NCI-H2107 (cell line): Measurements from ENCODE around the gene CBX8.

Experiments used
- DNase-seq: peaks from one replicate; lab custom pipeline; 2025; lab: John Stamatoyannopoulos, UW

CBX8 gene

DNA sequence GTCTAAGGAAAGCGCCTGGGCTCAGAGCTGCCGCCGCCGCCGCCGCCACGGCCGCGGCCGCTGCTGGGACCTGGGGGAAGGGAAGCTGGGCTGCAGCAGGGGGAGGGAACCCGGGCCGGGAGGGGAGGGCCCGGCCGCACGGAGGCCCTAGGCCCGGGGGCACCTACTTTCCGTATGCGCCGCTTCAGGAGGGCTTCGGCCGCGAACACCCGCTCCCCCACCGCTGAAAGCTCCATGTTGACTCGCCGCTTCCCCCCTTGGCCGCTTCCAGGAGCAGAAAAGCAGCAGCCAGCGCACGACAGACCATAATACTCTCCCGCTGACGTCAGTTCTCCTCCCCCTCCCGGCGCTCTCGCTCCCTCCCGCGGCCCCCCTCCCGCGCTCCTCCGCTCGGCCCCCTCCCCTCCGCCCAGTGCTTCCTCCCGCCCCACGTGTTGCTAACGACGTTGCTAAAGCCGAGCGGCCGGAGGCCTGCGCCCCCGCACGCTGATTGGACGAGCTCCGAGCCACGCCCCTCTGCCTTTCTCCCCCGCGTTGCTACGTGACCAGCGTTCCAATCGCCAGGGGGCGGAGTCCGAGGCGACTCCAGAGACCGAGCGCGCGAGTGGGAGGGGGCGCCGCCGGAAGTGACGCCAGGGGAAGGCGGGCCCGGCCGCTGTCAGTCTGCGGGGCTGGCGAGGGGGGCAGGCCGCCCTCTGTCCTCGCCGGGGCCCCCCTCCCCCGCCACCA lies at the start of gene CBX8:
TSS of gene CBX8 (minus strand) at position 315 of the 729 bp plus-strand sequence. CDS start at position 236, 79 bp downstream.
- DNase-seq, result peak; percentile 98

DNA sequence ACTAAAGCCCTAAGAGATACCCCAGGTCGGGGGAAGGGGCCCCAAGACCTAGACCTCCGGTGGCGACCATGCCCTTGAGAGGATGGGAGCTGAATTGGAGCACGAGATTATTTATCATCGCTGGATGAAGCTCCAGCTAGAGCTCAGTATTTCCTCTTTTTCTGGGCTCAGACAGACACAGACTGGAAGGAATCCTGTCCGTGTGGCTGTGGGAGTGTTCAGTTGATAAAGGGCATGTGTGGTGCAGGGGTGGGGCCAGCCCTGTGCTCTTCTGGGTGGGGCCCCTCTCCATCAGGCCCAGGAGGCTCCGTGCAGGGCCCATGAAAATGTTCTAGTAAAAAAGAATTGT lies 48.7 kb upstream of the CBX8 start:
- no peak for DNase-seq

DNA sequence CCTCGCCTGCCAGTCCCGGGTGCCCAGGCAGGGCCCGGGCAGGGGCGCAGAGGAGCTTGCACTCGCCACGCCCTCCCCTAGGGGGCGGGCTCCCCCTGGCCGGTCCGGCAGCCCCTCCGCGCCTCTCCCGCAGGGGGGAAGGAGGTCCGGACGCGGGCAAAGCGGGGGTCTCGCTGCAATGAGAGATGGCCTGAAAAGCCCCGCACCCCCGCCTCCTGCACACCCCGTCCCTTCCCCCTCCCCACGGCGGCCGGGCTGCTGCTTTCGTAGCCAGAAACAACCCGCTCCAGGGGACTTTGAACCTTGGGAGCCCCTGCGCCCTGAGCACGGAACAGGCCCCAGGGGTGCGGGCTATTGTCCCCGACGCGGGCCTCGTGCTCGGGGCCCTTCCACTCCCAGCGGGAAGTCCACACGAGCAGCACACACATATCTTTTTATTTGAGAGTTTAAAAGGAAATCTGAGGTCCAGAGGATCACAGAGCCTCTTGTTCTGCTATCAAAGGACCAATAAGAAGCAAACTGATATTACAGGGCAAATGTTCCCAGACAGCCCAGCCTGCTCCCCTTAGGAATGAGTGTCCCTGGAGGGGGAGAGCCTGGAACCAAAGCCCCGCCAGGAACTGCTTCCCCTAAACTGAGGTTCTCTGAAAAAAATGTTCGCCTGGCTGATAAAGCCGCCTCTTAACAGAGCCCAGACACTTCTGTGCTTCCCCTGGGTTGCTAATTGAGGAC lies 48.2 kb upstream of the CBX8 start:
- no peak for DNase-seq

DNA sequence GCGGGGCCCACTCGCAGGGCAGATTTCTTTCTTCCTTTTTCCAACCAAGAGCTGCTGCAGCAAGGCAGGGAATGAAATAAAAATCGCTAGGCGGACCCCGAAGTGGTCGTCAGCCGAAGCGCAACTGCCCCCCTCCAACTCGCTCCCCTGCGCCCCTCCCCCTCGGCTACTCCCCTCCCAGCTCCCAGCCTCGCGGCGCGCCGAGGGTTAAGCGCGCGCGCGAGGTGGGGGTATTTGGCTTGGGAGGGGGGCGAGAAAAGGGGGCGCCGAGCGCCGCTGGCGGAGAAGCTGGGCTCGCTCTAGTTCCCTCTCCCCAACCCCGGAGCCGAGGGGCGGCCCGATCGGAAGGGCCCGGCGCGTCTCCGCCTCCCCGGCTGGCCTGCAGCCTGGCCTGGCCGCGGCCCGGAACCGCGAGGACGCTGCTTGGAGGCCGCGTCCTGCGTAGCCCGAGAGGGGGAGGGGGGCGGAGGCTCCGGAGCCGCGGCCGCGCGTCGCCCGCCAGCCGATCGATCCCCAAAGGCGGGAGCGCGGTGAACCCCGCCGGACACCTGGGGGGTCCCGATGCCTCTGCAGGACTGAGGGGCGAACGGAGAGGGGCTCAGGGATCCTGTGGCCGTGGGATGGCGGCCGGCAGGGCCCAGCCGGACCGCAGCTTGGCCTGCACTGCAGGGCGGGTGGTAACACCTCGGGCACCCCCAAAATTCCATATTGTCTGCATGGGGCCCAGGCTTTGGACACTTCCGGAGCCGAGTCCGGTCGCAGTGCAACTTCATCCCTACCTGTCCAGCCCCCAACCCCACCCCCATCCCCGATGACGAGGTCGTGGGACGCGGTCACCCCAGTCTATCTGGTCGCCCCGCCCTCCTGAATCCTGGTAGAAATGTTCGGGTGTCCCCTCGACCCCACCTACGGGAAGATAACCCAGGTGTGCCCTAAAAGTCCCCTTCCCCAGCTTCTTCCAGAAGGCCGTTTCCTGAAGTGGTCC lies 47.2 kb upstream of the CBX8 start:
- DNase-seq, result no peak

DNA sequence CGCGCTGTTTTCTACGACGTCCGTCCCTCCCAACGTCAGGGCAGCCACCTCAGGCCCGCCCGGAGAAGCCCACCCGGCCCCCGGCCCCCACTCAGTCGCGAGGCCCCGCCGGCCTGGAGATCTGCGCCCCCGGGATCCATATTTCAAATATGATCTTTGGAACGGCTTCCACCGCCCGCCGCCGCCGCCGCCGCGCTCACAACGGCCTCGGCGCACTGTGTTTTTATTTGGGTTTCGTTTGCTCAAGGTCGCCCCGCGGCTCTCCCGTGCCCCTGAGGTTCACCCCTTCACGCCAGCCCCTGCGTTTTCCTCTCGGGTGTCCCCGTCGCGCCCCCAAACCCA lies 46.6 kb upstream of the CBX8 start:
- DNase-seq, result no peak

DNA sequence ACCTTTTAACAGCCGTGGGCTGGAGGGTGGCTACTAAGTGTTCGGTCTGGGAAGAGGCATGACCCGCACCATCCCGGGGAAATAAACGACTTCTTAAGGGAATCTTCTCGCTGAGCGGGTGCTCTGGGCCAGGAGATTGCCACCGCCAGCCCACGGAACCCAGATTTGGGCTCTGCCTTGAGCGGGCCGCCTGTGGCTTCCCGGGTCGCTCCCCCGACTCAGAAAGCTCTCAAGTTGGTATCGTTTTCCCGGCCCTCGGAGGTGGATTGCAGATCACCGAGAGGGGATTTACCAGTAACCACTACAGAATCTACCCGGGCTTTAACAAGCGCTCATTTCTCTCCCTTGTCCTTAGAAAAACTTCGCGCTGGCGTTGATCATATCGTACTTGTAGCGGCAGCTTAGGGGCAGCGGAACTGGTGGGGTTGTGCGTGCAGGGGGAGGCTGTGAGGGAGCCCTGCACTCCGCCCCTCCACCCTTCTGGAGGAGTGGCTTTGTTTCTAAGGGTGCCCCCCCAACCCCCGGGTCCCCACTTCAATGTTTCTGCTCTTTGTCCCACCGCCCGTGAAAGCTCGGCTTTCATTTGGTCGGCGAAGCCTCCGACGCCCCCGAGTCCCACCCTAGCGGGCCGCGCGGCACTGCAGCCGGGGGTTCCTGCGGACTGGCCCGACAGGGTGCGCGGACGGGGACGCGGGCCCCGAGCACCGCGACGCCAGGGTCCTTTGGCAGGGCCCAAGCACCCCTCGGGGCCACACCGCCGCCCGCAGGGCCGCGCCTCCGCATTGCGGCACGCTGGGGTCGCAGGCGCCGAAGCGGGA lies 46.0 kb upstream of the CBX8 start:
- no peak for DNase-seq

DNA sequence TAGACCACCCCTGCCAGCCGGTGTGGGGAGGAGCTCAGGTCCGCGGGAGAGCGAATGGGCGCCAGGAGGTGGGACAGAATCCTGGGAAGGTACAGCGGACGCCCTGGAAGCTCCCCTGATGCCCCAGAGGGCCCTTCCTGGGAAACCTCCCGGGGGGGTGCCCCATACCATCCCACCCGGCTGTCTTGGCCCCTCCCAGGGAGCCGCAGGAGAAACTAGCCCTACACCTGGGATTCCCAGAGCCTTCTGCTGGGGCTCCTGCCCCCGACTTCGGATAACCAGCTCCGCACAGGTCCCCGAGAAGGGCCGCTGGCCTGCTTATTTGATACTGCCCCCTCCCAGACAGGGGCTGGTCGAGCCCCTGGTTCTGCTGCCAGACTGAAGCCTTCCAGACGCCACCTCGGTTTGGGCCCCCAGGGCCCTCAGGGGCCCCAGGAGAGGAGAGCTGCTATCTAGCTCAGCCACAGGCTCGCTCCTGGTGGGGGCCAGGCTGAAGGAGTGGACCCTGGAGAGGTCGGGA lies 45.3 kb upstream of the CBX8 start:
- no peak for DNase-seq

DNA sequence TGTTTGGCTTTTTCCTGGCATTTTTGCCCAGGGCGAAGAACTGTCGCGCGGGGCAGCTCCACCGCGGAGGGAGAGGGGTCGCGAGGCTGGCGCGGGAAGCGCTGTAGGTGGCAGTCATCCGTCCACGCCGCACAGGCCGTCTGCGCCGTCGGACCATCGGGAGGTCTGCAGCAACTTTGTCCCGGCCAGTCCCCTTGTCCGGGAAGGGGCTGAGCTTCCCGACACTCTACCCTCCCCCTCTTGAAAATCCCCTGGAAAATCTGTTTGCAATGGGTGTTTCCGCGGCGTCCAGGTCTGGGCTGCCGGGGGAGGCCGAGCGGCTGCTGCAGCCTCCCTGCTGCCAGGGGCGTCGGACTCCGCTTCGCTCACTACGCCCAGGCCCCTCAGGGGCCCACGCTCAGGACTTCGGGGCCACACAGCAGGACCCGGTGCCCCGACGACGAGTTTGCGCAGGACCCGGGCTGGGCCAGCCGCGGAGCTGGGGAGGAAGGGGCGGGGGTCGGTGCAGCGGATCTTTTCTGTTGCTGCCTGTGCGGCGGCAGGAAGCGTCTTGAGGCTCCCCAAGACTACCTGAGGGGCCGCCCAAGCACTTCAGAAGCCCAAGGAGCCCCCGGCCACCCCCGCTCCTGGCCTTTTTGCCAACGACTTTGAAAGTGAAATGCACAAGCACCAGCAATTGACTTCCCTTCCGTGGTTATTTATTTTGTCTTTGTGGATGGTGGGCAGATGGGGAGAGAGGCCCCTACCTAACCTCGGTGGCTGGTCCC lies 44.7 kb upstream of the CBX8 start:
- DNase-seq, result no peak

DNA sequence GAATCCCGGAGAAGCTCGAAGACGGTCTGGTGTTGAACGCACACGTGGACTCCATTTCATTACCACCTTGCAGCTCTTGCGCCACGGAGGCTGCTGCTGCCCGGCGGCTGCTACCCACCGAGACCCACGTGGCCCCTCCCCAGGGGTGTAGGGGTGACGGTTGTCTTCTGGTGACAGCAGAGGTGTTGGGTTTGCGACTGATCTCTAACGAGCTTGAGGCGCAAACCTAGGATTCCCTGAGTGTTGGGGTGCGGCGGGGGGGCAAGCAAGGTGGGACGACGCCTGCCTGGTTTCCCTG lies 44.1 kb upstream of the CBX8 start:
- DNase-seq, result no peak

DNA sequence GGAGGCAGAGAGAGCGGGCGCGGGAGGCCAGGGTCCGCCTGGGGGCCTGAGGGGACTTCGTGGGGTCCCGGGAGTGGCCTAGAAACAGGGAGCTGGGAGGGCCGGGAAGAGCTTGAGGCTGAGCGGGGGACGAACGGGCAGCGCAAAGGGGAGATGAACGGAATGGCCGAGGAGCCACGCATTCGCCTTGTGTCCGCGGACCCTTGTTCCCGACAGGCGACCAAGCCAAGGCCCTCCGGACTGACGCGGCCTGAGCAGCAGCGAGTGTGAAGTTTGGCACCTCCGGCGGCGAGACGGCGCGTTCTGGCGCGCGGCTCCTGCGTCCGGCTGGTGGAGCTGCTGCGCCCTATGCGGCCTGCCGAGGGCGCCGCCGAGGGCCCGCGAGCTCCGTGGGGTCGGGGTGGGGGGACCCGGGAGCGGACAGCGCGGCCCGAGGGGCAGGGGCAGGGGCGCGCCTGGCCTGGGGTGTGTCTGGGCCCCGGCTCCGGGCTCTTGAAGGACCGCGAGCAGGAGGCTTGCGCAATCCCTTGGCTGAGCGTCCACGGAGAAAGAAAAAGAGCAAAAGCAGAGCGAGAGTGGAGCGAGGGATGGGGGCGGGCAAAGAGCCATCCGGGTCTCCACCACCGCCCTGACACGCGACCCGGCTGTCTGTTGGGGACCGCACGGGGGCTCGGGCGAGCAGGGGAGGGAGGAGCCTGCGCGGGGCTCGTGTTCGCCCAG lies 43.6 kb upstream of the CBX8 start:
- no peak for DNase-seq

DNA sequence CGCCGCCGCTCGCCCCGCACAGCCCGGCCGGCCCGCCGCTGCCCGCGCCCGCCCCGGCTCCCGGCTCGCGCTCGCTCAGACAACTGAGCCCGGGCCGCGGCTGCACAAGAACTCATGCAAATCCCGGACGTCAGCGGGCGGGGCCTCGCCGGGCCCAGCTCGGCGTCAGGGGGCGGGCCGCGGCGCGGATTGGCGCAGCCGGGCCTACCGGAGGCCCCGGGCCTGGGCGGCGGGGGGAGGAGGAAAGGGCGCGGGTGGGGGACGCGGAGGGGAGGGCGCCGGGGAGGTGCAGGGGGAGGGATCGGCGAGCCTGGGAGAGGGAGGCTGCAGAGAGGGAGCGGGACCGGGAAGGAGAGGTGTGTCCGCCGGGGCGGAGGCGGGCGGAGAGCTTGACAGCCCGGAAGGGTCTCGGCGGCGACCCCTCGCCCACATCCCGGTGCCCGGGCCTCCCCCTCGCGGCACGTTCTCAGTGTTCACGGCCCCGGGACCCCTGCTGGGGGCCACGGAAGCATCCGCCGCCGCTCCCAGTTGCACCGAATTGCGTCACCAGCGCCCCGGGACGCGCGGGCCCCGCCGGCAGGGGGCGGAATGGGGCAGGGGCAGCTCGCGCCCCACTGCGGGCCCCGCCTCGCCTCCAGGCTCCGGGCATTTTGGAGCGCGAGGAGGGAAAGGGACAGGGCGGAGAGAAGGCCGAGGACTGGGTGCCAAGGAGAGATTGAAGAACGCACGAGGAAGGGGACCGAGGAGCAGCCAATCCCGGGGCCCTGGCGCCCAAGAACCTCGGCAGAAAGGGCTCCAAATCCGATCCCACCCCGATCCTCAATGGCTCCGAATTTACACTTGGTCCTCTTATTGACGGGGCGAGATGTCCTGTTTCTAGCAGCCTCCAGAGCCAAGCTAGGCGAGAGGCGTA lies 42.7 kb upstream of the CBX8 start, which contains the start of gene CBX4:
TSS of gene CBX4 (minus strand) at position 85 of the 913 bp plus-strand sequence. CDS start 189 bp downstream, outside the sequence.
- peak; percentile 92 for DNase-seq

DNA sequence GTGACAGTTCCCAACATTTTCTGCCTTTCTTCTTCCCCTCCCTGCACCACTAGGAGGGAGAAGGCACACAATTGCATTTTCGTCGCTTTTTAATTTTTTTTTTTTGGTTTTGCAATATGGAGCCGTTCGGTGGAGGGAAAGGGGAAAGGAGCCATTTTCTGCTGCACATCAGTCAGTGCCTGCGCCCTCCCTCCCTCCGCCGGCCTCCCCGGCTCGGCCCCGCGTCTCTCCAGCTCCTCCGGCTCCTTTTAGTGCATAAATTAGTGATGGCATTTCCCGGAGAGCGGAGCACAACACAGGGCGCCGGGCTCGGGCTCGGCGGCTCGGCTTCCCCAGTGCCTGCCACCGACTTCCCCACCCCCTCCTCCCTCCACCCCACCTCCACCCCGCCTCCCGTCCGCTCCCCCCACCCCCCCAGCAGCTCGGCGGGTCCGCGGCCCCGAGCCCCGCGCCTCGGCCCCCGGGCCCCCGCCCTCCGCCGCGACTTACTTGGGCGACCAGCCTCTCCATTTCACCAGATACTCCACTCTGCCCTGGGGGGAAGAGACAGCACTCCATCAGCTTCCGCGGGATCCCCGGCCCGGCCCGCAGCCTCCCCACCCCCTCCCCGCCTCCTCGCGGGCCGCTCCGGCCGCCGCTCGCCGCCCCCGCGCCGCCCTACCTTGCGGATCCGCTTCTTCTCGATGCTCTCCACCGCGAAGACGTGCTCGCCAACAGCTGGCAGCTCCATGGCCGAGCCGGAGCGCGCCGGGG lies 41.8 kb upstream of the CBX8 start:
- no peak for DNase-seq

DNA sequence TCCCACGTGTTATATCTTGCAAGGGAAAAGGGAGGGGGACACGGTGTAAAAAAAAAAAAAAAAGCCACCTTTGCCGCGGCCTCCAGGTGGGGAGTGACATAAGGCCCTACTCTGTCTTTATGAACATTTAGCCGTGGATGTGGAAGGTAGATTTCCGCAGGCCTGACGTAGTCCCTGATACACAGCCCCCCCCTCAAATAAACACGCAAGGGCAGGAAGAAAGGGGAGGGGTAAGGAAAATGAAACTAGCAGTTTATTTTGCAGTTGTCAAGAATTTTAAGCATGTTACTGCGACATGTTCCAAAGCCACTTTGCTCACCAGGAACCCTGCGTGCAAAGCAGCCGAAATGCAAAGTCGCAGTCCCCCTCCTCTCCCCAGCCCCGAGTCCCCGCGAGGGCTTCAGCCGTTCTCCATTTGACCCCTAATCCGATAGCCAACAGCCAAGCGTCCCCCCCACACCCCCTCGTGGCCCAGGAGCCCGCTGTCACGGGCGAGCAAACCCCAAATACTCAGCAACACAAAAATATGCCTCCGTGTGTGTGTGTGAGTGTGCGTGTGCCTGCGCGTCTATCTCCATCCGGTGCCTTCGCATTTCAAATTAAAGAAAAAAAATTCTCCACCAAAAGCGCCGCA lies 41.1 kb upstream of the CBX8 start:
- DNase-seq, result no peak

DNA sequence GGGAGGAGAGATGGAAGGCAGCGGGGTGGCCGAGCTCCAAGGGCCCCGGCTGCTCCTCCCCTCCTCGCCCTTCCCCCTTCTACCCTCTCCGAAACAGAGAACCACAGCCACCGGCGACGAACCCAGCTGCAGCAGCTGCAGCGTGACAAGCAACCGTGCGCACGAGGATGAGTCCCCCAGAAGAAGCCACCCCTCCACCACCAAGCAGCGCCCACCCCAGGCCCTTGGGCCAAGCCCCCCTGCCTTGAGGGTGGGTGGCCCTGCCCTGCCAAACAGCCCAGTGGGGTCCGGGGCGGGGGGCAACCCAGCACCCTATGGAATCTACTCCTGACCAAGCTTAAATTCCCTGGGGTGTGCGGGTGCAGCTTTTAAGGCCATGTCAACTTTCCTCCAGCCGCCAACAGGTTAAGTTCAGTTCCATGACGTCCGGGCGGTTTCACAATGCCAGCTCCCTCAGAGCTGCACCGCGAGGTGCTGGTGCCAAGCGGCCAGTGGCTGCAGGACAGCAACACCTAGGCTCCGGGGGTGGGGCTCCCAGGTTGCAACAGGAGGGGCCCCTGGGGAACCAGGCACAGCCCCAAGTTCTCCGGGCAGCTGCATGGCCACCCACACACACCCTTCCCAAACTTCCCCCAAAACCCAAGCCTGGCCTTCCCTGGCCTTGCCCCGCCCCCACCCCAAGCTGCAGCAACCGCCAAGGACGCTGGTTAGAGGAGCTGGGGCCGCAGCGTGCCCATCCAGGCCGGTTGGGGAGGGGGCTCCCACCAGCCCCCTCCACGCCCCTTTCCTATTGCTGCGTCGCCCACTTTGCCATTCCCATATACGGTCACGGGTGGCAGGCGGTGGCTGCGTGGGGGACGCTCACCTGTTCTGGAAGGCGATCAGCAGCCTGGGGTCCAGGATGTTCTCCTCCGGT lies 40.4 kb upstream of the CBX8 start:
- peak; percentile 51 for DNase-seq

DNA sequence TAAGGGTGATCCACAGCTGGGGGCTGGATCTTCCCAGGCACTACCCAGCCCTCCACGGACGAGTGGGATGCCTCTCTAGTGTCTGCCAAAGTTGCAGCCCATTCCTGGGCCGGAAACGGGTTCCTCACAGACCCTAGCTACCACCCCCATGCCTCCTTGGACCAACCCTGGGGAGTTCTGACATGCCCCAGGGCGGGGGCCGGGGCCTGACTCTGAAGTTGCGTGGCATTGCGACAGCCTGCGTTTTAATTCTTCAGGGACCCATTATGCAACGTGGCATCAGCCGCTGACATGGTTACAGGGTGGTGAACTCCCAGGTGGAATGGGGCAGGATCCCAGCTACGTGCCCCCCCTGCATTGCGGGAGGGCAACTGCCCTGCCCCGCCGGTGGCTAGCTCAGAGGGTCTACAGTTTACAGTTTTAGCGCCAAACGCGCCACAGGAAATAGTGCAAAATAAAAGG lies 39.7 kb upstream of the CBX8 start:
- DNase-seq, result no peak

DNA sequence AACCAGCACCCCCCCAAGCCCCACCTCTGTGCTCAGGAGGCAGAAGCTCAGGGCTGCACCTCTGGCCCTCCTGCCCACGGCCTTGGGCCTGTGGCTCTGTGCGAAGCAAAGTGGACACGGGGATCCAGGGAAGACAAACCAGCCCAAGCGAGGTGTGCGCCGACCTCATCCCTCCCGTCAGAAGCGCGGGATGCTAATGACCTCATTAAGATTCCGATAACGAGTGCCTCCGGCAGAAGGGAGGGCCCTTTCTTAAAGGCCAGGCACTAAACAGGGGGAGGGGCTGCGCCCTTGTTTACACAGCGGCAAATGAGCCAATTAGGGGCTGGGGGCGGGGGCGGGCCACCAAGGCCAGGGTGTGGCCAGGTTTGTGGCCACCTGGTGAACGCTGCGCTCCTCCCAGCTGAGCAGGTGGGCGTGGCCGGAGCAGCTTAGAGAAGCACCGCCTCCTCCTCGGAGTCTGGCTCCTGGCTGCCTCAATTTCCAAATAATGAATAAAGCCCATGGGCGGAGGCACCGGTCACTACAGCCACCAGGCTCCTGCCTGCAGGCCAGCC lies 39.2 kb upstream of the CBX8 start:
- no peak for DNase-seq
